ENCODE data around the gene SMIM36. TPM values are rescaled to one million over a fixed set of nuclear protein-coding genes. Genes with fewer than 3 reads are reported as not detected.

Gene SMIM36
- total RNA-seq, 4 donors from 2014 or later, result not detected

Small RNA genes within 50 kb of the gene (small RNA-seq; reads per million reads assigned to genes)
- 0 reads per million in 3 donors for gene RNU6-1249P

Other genes with a start within 250 kb of the SMIM36 start
- gene HLF, start 246.5 kb downstream of the SMIM36 start, total RNA-seq, result 100 to 1,000 TPM; 137 to 176 (median 154) TPM
- gene MMD, start 89.6 kb downstream of the SMIM36 start, total RNA-seq, result 10 to 100 TPM; 28.5 to 43.9 (median 32.4) TPM
- gene TMEM100, start 211.4 kb upstream of the SMIM36 start, total RNA-seq, result 1 to 10 TPM; 4.2 to 9.6 (median 9.5) TPM
- gene PCTP, start 239.6 kb upstream of the SMIM36 start, total RNA-seq, result 10 to 100 TPM; 11.2 to 17.4 (median 11.8) TPM